OCI-LY7 (cell line): ENCODE results near the gene KDM1B. TPM values are rescaled to one million over a fixed set of nuclear protein-coding genes. Genes with fewer than 3 reads are reported as not detected.

Experiments used
- BruUV-seq: library from RNA; stranded (reverse); fragments of 400-500 nt; replicated peaks from 2 replicates; lab custom pipeline; 2021; lab: Mats Ljungman, UMichigan
- CTCF ChIA-PET: fragments of 300-600 bp; sonication (Branson Sonifier 250); formaldehyde crosslinking; loops from one replicate; lab custom pipeline; 2022; ENCODE audit warnings: antibody characterized with exemption; ENCODE audit not compliant: unreplicated experiment; lab: Charles Lee
- POLR2A ChIA-PET: fragments of 300-600 bp; sonication (Branson Sonifier 250); formaldehyde crosslinking; loops from one replicate; lab custom pipeline; 2022; ENCODE audit warnings: antibody characterized with exemption; lab: Charles Lee
- DNase-seq: peaks from one replicate; pipeline ENCODE4 v3.0.0-alpha.2; 2015; ENCODE audit warnings: low spot score
- H2AFZ ChIP-seq: fragments of 200-600 bp; sonication (generic), shearing (Covaris generic); 2 replicates; pipeline ENCODE4 v1.6.1; 2014; ENCODE audit warnings: mild to moderate bottlenecking, antibody characterized with exemption, low read length, moderate library complexity
- H3K27ac ChIP-seq: fragments of 200-600 bp; sonication (generic); 2 replicates; pipeline ENCODE4 v1.5.1; 2014; ENCODE audit warnings: mixed run types, low read depth, mild to moderate bottlenecking, moderate library complexity, low read length, inconsistent platforms; ENCODE audit not compliant: poor library complexity, severe bottlenecking
- H3K36me3 ChIP-seq: fragments of 200-600 bp; sonication (generic); 2 replicates; pipeline ENCODE4 v1.6.1; 2014; ENCODE audit warnings: mild to moderate bottlenecking, antibody characterized with exemption, low read length, moderate library complexity, mixed read lengths; ENCODE audit not compliant: insufficient read depth
- H3K4me1 ChIP-seq: fragments of 200-600 bp; sonication (generic); 2 replicates; pipeline ENCODE4 v1.5.1; 2014; ENCODE audit warnings: mild to moderate bottlenecking, low read length; ENCODE audit not compliant: insufficient read depth, poor library complexity, severe bottlenecking
- H3K4me2 ChIP-seq: fragments of 200-600 bp; sonication (generic); 2 replicates; pipeline ENCODE4 v1.6.1; 2014; ENCODE audit warnings: mild to moderate bottlenecking, low read length
- H3K4me3 ChIP-seq: fragments of 200-600 bp; sonication (generic); 2 replicates; pipeline ENCODE4 v1.5.1; 2014; ENCODE audit warnings: mild to moderate bottlenecking, low read depth, low read length; ENCODE audit not compliant: poor library complexity, severe bottlenecking
- H3K79me2 ChIP-seq: fragments of 200-600 bp; sonication (generic); 2 replicates; pipeline ENCODE4 v1.6.1; 2016; ENCODE audit warnings: low read depth, mild to moderate bottlenecking, low read length, moderate library complexity, mixed read lengths; ENCODE audit not compliant: insufficient read depth
- H3K9me2 ChIP-seq: fragments of 200-600 bp; sonication (generic); 2 replicates; pipeline ENCODE4 v1.6.1; 2016; ENCODE audit warnings: mild to moderate bottlenecking, low read length, mixed read lengths; ENCODE audit not compliant: insufficient read depth
- H3K9me3 ChIP-seq: fragments of 200-600 bp; sonication (generic); 2 replicates; pipeline ENCODE4 v1.6.1; 2014; ENCODE audit warnings: mild to moderate bottlenecking, mixed run types, low read length, mixed read lengths
- H4K20me1 ChIP-seq: fragments of 200-600 bp; sonication (generic); 2 replicates; pipeline ENCODE4 v1.6.1; 2014; ENCODE audit warnings: mild to moderate bottlenecking, antibody characterized with exemption, low read length, moderate library complexity, mixed read lengths; ENCODE audit not compliant: insufficient read depth
- EZH2phosphoT487 ChIP-seq: fragments of 200-600 bp; sonication (generic); IDR thresholded peaks from 2 replicates; pipeline ENCODE4 v1.6.1; 2018; ENCODE audit warnings: low read depth, borderline replicate concordance, mild to moderate bottlenecking, mixed run types, antibody characterized with exemption, low read length, moderate library complexity, mixed read lengths
- intact Hi-C: fragments of 100-400 bp; cut with micrococcal nuclease; formaldehyde crosslinking; loops from one replicate; pipeline ENCODE4 v1.10.0; 2022; ENCODE audit not compliant: unreplicated experiment
- total RNA-seq, 2 experiments: library from RNA; depleted of rRNA in 1 of 2; stranded (reverse); fragments of >200 nt in 1 of 2; shearing (Covaris generic) in 1 of 2; gene quantifications; 2 replicates each; pipeline ENCODE4 v1.2.3, GENCODE V29; 2014 to 2022
- TF ChIP-seq, protein P1 (sequence below): fragments of 200-600 bp; sonication (generic); conservative IDR thresholded peaks from 2 replicates; pipeline ENCODE4 v1.5.1; 2014; ENCODE audit warnings: mild to moderate bottlenecking, antibody characterized with exemption, low read length, moderate library complexity, mixed read lengths

Gene KDM1B
- total RNA-seq, 2 experiments from 2014 or later, result 37.6 to 56.4 TPM

DNA sequence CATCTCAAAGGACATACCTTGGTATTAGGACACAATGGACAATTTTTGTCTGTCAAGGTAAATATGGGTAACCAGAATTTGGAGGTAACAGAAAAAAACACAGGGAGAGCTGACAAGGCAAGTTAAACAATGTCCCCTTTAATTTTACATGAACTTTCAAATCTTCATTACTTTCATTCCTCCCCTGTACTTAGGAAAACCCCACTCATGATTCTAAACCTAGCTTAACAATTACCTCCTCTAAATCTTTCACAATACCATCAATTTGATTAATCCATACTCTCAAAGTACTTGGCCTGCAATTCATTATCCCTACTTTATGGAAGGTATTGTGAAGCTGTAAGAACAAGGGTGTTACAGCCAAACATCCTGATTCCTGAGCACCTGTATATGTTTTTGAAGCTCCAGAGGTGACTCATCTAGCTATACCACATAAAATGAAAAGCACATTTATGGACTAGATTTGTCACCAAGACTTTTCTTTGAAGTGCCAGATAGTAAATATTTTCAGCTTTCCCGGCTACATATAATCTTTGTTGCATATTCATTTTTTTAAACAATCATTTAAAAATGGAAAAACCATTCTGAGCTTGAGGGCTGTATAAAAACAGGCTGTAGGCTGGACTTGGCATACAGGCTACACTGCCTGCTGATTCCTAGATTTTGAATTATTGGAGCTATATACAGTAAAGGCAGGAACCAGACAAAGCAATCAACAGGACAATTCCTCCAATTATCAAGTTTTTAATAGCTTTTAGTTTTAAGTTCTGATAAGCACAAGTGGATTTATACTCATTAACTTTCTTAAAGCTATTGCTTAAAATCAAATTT lies 86.2 kb downstream of the KDM1B start:
- no peak overlapping the region for H3K4me2 ChIP-seq
- H2AFZ ChIP-seq, result no peak overlapping the region
- H3K27ac ChIP-seq, result no peak overlapping the region
- peaks cover 100% of the 10 kb centered on the region for H3K36me3 ChIP-seq
- POLR2A ChIA-PET, result interaction anchor here (0.6 to 1.8 kb wide), 10 partner anchors 9 to 1550 kb away, joined by 3 to 9 read pairs (median 4); no protein-coding TSS in a partner anchor
- H3K4me1 ChIP-seq, result no peaks in the 10 kb centered on the region
- TSS peak; percentile 2 for BruUV-seq
- no peak for DNase-seq
- intact Hi-C loops, result no loop called here
- CTCF ChIA-PET, result interaction anchor here (0.9 kb wide), 1 partner anchor 19 kb away, joined by 4 read pairs; no protein-coding TSS in a partner anchor
- H4K20me1 ChIP-seq, result peaks cover 6% of the 10 kb centered on the region; the same call in 1 of the 2 replicates
- no peaks in the 10 kb centered on the region for H3K9me3 ChIP-seq
- peaks cover 77% of the 10 kb centered on the region for H3K79me2 ChIP-seq
- TF ChIP-seq, protein P1, sequence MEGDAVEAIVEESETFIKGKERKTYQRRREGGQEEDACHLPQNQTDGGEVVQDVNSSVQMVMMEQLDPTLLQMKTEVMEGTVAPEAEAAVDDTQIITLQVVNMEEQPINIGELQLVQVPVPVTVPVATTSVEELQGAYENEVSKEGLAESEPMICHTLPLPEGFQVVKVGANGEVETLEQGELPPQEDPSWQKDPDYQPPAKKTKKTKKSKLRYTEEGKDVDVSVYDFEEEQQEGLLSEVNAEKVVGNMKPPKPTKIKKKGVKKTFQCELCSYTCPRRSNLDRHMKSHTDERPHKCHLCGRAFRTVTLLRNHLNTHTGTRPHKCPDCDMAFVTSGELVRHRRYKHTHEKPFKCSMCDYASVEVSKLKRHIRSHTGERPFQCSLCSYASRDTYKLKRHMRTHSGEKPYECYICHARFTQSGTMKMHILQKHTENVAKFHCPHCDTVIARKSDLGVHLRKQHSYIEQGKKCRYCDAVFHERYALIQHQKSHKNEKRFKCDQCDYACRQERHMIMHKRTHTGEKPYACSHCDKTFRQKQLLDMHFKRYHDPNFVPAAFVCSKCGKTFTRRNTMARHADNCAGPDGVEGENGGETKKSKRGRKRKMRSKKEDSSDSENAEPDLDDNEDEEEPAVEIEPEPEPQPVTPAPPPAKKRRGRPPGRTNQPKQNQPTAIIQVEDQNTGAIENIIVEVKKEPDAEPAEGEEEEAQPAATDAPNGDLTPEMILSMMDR, result no peak
- no peak for TF ChIP-seq EZH2phosphoT487
- no peaks in the 10 kb centered on the region for H3K9me2 ChIP-seq
- no peak overlapping the region for H3K4me3 ChIP-seq

DNA sequence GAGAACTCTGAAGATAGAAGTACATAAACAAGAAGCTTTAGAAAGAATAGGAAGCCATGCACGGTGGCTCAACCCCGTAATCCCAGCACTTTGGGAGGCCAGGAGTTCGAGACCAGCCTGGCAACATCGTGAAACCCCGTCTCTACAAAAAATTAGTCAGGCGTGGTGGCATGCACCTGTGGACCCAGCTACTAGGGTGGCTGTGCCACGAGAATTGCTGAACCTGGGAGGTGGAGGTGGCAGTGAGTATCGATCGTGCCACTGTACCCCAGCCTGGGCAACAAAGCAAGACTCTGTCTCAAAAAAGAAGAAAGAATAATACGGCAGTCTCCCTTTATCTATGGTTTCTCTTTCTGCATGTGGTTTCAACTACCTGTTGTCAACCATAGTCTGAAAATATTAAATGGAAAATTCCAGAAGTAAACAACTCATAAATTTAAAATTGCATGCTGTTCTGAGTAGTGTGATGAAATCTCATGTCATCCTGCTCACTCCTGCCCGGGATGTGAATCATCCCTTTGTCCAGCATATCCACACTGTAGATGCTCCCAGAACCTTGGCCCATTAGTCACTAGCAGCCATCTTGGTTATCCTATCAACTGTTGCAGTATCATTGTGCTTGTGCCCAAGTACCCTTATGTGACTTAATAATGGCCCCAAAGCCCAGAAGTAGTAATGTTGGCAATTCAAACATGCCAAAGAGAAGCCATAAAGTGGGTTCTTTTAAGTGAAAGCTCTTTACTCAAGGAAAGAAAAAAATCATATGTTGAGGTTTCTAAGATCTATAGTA lies 87.0 kb downstream of the KDM1B start:
- CTCF ChIA-PET, result interaction anchor here (0.9 kb wide), 1 partner anchor 18 kb away, joined by 4 read pairs; no protein-coding TSS in a partner anchor
- BruUV-seq, result no TSS peak
- TF ChIP-seq EZH2phosphoT487, result no peak
- TF ChIP-seq, protein P1, result no peak
- intact Hi-C loops, result no loop called here
- H3K9me2 ChIP-seq, result no peaks in the 10 kb centered on the region
- H3K9me3 ChIP-seq, result no peaks in the 10 kb centered on the region
- no peak overlapping the region for H2AFZ ChIP-seq
- no peaks in the 10 kb centered on the region for H3K4me1 ChIP-seq
- no peak overlapping the region for H3K27ac ChIP-seq
- POLR2A ChIA-PET, result interaction anchor here (0.6 to 1.8 kb wide), 8 partner anchors 8 to 1549 kb away, joined by 3 to 9 read pairs (median 5); no protein-coding TSS in a partner anchor
- no peak for DNase-seq
- H3K79me2 ChIP-seq, result peaks cover 77% of the 10 kb centered on the region
- H3K36me3 ChIP-seq, result peaks cover 100% of the 10 kb centered on the region
- H4K20me1 ChIP-seq, result peaks cover 6% of the 10 kb centered on the region; the same call in 1 of the 2 replicates
- H3K4me3 ChIP-seq, result no peak overlapping the region
- no peak overlapping the region for H3K4me2 ChIP-seq
